GM19468 (cell line): ENCODE data around the gene FARSB.

Experiments used
- ATAC-seq: cut with Tn5 transposase; IDR thresholded peaks from one replicate; pipeline ENCODE4 v1.9.1; 2021; ENCODE audit warnings: mild to moderate bottlenecking, moderate library complexity, moderate number of reproducible peaks; ENCODE audit not compliant: unreplicated experiment; ENCODE audit errors: extremely low read depth

FARSB gene

GRCh38 chr2:222668494-222669154, 12.7 kb upstream of the FARSB start:
- no peak for ATAC-seq

- ATAC-seq, result no peak
Observed at GRCh38 chr2:222663479-222663878, 7.6 kb upstream of the FARSB start.

GRCh38 chr2:222656526-222657446, 894 bp upstream of the FARSB start:
- ATAC-seq, result no peak

GRCh38 chr2:222653280-222653679, 2.6 kb downstream of the FARSB start:
- no peak for ATAC-seq

DNA sequence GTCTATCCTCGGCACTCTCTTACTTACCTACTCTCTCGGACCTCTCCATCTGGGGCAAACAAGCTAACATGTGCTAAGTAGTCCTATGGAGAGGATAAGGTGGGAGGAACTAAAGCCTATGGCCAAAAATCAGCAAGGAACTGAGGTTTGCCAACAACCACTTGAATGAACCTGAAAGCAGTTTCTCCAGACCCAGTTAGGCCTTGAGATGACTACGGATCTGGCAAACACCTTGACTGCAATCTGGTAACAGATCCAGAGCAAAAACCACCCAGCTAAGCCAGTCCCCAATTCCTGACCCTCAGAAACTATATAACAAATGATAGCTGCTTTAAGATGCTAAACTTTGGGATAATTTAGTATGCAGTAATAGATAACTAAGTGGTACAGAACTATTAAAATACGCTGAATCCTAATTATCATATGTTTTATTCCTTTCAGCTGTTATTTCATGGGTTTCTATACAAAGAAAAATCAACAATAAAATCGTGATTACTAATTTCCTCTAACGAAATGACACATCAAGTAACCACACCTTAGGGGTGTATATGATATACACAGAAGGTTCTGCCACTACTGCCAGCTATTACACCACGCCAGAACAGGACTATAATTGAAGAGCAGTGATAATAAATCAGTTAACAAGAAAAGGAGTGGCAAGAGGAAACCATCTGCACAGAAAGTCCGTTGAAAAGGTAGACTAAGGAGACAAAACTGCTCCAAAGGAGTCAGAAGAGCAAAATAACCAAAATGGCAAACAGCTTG, 3.2 kb downstream of the FARSB start:
- no peak for ATAC-seq

DNA sequence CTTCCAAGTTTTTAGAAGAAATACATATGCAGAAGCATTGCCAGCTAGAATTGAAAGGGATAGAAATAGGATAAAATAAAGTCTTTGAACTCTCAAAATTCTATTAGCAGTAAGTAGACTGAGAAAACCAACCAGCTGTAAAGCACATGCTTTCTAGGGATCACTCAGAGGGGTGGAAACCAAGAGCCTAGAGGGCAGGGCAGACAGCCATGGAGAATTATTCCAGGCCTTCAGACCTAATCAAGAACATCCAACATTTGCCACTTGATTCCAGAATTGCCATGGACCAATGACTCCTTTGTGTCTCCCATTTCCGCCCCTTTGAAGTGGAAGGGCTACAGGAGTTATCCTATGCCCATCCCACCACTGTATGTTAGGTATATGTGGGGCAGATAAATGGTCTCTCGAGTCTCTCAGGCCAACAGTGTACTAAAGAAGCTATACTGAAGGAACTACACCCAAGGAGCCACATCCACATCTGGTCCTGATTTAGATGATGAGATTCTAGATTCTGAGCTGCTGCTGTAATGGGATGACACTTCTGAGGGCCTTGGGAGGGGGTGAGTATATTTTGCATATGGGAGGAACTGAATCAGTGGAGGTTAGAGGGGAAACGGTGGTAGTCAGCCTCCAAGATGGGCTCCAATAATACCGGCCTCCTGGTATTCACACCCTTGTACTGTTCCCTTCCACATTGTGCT, 4.0 kb downstream of the FARSB start:
- ATAC-seq, result no peak

DNA sequence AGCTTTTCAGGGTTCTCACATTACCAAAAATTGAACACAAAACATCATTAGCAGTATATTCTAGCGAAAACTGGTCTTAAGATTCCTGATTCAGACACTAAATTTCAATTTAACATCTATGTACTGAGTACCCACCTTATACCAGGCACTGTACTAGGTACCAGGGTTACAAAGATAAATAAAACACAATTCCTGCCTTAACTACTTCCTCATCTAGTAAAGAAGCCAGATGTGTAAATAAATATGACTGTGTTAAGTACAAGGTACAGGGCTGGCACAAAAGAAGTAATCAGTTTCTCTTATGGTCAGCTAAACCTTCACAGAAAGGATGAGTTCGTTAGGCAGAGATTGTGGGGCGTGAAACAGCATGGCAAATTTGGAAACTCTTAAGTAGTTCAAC, 6.1 kb downstream of the FARSB start:
- ATAC-seq, result no peak

DNA sequence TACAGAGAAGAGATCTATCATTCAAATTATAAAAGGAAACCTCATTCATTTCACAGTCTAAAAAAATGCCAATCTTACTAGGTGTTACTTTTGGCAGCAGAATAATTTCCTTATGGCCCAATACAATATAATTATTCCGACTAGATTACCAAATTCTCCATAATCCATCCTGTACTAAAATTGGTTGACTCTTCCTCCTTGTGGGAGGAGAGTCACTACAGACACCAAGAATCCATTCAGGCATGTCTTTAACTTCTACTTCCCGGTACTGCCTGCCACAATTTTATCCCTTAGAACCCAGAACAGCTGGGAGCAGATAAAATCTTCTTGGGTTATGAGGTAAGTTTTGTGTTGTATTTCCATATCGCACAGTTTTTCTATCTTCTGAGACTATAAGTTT, 9.9 kb downstream of the FARSB start:
- ATAC-seq, result no peak

DNA sequence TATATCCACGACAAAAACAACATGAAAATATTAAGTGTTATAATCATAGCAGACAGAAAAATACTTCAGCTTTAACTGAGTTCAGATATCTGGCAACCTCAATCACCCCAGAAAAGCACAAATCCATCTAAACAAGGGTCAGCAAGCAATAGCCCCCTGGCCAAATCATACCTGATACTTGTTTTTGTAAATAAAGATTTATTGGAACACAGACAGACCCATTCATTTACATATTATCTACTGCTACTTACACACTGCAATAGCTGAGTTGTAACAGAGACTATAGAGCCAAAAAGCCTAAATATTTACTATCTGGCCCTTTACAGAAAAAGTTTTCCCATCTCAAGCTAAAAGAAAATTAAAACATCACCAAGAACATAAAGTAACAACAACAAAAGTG, 12.8 kb downstream of the FARSB start:
- no peak for ATAC-seq

GRCh38 chr2:222641336-222641735, 14.6 kb downstream of the FARSB start:
- ATAC-seq, result no peak

- no peak for ATAC-seq
Observed at GRCh38 chr2:222637067-222637466, 18.8 kb downstream of the FARSB start.

DNA sequence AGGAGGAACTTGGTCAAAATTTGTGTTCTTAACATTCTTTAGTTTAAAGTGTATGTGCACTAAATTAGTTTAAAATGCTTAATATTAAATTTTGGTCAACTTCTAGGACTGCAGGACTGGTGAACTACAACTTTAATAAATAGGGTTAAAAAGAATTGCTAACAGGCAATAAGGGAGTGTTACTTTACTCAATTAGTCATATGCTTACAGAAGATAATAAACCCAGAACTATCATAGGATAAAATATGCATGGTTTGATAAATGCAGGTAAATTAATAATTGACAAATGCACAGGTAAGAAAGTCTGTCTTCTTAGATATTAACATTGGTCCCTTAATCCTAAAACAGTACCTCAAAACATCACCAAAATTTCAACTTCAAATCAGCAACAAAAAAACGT, 20.6 kb downstream of the FARSB start:
- no peak for ATAC-seq

- no peak for ATAC-seq
Observed at GRCh38 chr2:222627764-222628163, 28.1 kb downstream of the FARSB start.

- ATAC-seq, result no peak
Observed at GRCh38 chr2:222623756-222624309, 32.1 kb downstream of the FARSB start.

- ATAC-seq, result no peak
Observed at GRCh38 chr2:222622910-222623309, 33.0 kb downstream of the FARSB start.

- no peak for ATAC-seq
Observed at GRCh38 chr2:222621893-222622292, 34.0 kb downstream of the FARSB start.

GRCh38 chr2:222615320-222615719, 40.6 kb downstream of the FARSB start:
- ATAC-seq, result no peak

DNA sequence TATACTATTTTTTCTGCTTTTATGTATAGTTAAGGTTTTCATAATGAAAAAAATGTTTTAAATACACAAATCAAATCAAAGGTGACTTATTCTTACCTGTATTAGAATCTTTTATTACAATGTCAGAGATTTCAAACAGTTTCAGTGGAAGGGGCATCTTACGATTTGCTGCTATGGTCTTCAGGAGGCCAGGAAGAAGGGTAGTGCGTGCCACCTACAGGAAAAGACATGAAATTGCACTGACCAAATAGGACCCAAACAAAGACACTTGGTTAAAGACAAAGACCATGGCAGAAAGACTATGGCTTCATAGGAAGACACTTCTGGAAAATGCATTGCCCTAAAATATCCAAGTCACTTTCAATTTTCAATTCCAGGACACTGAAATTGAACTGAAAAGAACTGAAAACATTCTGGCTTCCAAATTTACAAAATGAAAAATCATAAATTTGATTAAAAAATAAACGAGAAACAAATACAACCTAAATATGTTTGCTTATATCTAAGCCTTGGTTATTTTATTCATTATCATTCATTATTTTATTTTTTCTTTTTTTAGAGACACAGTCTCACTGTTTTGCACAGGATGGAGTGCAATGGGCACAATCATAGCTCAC, 42.1 kb downstream of the FARSB start:
- peak; percentile 80 for ATAC-seq

GRCh38 chr2:222611684-222612083, 44.2 kb downstream of the FARSB start:
- ATAC-seq, result no peak

DNA sequence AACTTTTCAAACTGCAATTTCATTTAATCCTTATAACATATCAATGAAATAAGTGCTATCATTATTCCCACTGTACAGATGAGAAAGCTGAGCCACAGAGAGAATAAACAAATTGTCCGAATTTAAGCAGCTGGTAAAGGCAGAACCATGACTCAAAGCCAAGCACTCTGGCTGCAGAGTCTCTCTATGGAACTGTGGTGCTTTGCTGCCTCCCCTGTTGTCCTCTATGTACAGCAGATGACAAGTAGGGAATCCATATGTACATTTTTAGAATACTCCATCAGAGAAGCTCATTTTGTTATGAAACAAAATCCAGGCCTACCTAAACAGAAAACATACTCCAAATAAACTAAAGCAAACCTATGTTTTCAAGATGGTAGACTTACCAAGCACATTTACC, 45.1 kb downstream of the FARSB start:
- no peak for ATAC-seq
